SK-N-SH treated with all-trans-retinoic acid at 6 μM for 48 hours (cell line): ENCODE measurements around the gene CDK5RAP2.

ENCODE experiments used
- ATAC-seq: fragments of 200-7000 bp; cut with Tn5 transposase; 3 replicates; pipeline ENCODE4 v1.9.1; 2020; ENCODE audit warnings: mild to moderate bottlenecking, moderate library complexity
- ARNTL ChIP-seq: fragments of 450-650 bp; formaldehyde crosslinking; IDR thresholded peaks from 2 replicates; pipeline ENCODE4 v1.5.0; 2020; ENCODE audit warnings: low read depth, mild to moderate bottlenecking, moderate library complexity, borderline replicate concordance
- BACH2 ChIP-seq: fragments of 250-450 bp; sonication (Bioruptor Pico); IDR thresholded peaks from 2 replicates; pipeline ENCODE4 v1.9.0; 2021; ENCODE audit warnings: mild to moderate bottlenecking, borderline replicate concordance
- CSDC2 ChIP-seq: fragments of 250-450 bp; sonication (Bioruptor Pico); IDR thresholded peaks from 2 replicates; pipeline ENCODE4 v1.5.0; 2020; ENCODE audit warnings: mild to moderate bottlenecking, moderate library complexity
- ESRRG ChIP-seq: fragments of 250-450 bp; sonication (Bioruptor Pico); IDR thresholded peaks from 2 replicates; pipeline ENCODE4 v1.6.1; 2021; ENCODE audit warnings: mild to moderate bottlenecking
- GLIS3 ChIP-seq: fragments of 250-450 bp; sonication (Bioruptor Pico); IDR thresholded peaks from 2 replicates; pipeline ENCODE4 v1.5.0; 2020; ENCODE audit warnings: mild to moderate bottlenecking, moderate library complexity
- ISL1 ChIP-seq: fragments of 250-450 bp; sonication (Bioruptor Pico); IDR thresholded peaks from 2 replicates; pipeline ENCODE4 v2.1.2; 2022; ENCODE audit warnings: mild to moderate bottlenecking, moderate library complexity
- OSR1 ChIP-seq: fragments of 250-450 bp; sonication (Bioruptor Pico); IDR thresholded peaks from 2 replicates; pipeline ENCODE4 v1.8.0; 2022; ENCODE audit warnings: moderate library complexity, mild to moderate bottlenecking, inconsistent platforms
- PATZ1 ChIP-seq: fragments of 250-450 bp; sonication (Bioruptor Pico); IDR thresholded peaks from 2 replicates; pipeline ENCODE4 v1.8.0; 2020; ENCODE audit warnings: mild to moderate bottlenecking, moderate library complexity, borderline replicate concordance
- PPARA ChIP-seq: fragments of 250-450 bp; sonication (Bioruptor Pico); IDR thresholded peaks from 2 replicates; pipeline ENCODE4 v1.5.0; 2020; ENCODE audit warnings: mild to moderate bottlenecking, borderline replicate concordance
- RARB ChIP-seq: fragments of 250-450 bp; sonication (Bioruptor Pico); IDR thresholded peaks from 2 replicates; pipeline ENCODE4 v1.8.0; 2021; ENCODE audit warnings: mild to moderate bottlenecking, moderate library complexity
- SNAI2 ChIP-seq: fragments of 250-450 bp; sonication (Bioruptor Pico); IDR thresholded peaks from 2 replicates; pipeline ENCODE4 v1.5.0; 2020; ENCODE audit warnings: mild to moderate bottlenecking, moderate library complexity
- TCF4 ChIP-seq: fragments of 250-450 bp; sonication (Bioruptor Pico); IDR thresholded peaks from 2 replicates; pipeline ENCODE4 v1.8.0; 2021; ENCODE audit warnings: mild to moderate bottlenecking, moderate library complexity, borderline replicate concordance
- TOX ChIP-seq: fragments of 250-450 bp; sonication (Bioruptor Pico); IDR thresholded peaks from 2 replicates; pipeline ENCODE4 v1.8.0; 2021; ENCODE audit warnings: mild to moderate bottlenecking, moderate library complexity, borderline replicate concordance
- ZC3H10 ChIP-seq: fragments of 250-450 bp; sonication (Bioruptor Pico); IDR thresholded peaks from 2 replicates; pipeline ENCODE4 v1.5.1; 2021; ENCODE audit warnings: mild to moderate bottlenecking, moderate library complexity
- ZFP3 ChIP-seq: fragments of 250-450 bp; sonication (Bioruptor Pico); IDR thresholded peaks from 2 replicates; pipeline ENCODE4 v1.5.0; 2020; ENCODE audit warnings: mild to moderate bottlenecking, moderate library complexity
- ZFP30 ChIP-seq: fragments of 450-650 bp; formaldehyde crosslinking; IDR thresholded peaks from 2 replicates; pipeline ENCODE4 v1.5.0; 2022; ENCODE audit warnings: mild to moderate bottlenecking, moderate library complexity
- ZNF565 ChIP-seq: fragments of 450-650 bp; formaldehyde crosslinking; conservative IDR thresholded peaks from 2 replicates; pipeline ENCODE4 v1.5.0; 2020; ENCODE audit warnings: low read depth, mild to moderate bottlenecking, moderate library complexity
- ZNF70 ChIP-seq: fragments of 450-650 bp; formaldehyde crosslinking; IDR thresholded peaks from 2 replicates; pipeline ENCODE4 v1.5.0; 2020; ENCODE audit warnings: mild to moderate bottlenecking, moderate library complexity
- ZNF8 ChIP-seq: fragments of 450-650 bp; formaldehyde crosslinking; IDR thresholded peaks from 2 replicates; pipeline ENCODE4 v1.5.0; 2020; ENCODE audit warnings: mild to moderate bottlenecking, moderate library complexity
- TF ChIP-seq, protein P1 (sequence below): fragments of 250-450 bp; sonication (Bioruptor Pico); IDR thresholded peaks from 2 replicates; pipeline ENCODE4 v1.8.0; 2021; ENCODE audit warnings: low read depth, mild to moderate bottlenecking, moderate library complexity, borderline replicate concordance
- TF ChIP-seq, protein P2 (sequence below): fragments of 250-450 bp; sonication (Bioruptor Pico); IDR thresholded peaks from 2 replicates; pipeline ENCODE4 v1.5.0; 2020; ENCODE audit warnings: mild to moderate bottlenecking, moderate library complexity
- TF ChIP-seq, protein P3 (sequence below): fragments of 250-450 bp; sonication (Bioruptor Pico); IDR thresholded peaks from 2 replicates; pipeline ENCODE4 v1.5.1; 2020; ENCODE audit warnings: low read depth, mild to moderate bottlenecking, moderate library complexity
- TF ChIP-seq, protein P4 (sequence below): fragments of 250-450 bp; sonication (Bioruptor Pico); IDR thresholded peaks from 2 replicates; pipeline ENCODE4 v1.5.1; 2021; ENCODE audit warnings: mild to moderate bottlenecking, moderate library complexity

The CDK5RAP2 gene

GRCh38 chr9:120432600-120432999 lies 147.4 kb downstream of the CDK5RAP2 start:
- TF ChIP-seq TCF4 (CRISPR knock-in tag): no peak
- TF ChIP-seq BACH2 (CRISPR knock-in tag): no peak
- TF ChIP-seq, protein P1, sequence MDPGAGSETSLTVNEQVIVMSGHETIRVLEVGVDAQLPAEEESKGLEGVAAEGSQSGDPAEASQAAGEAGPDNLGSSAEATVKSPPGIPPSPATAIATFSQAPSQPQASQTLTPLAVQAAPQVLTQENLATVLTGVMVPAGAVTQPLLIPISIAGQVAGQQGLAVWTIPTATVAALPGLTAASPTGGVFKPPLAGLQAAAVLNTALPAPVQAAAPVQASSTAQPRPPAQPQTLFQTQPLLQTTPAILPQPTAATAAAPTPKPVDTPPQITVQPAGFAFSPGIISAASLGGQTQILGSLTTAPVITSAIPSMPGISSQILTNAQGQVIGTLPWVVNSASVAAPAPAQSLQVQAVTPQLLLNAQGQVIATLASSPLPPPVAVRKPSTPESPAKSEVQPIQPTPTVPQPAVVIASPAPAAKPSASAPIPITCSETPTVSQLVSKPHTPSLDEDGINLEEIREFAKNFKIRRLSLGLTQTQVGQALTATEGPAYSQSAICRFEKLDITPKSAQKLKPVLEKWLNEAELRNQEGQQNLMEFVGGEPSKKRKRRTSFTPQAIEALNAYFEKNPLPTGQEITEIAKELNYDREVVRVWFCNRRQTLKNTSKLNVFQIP (CRISPR knock-in tag): no peak
- no peak for TF ChIP-seq ISL1
- TF ChIP-seq ESRRG: no peak
- TF ChIP-seq SNAI2 (CRISPR knock-in tag): no peak
- no peak for TF ChIP-seq ZNF8
- no peak for TF ChIP-seq PATZ1 (CRISPR knock-in tag)
- TF ChIP-seq ZC3H10 (CRISPR knock-in tag): no peak
- no peak for TF ChIP-seq CSDC2 (CRISPR knock-in tag)
- TF ChIP-seq OSR1 (CRISPR knock-in tag): no peak
- no peak for TF ChIP-seq ZFP30
- TF ChIP-seq PPARA (CRISPR knock-in tag): no peak
- TF ChIP-seq, protein P2, sequence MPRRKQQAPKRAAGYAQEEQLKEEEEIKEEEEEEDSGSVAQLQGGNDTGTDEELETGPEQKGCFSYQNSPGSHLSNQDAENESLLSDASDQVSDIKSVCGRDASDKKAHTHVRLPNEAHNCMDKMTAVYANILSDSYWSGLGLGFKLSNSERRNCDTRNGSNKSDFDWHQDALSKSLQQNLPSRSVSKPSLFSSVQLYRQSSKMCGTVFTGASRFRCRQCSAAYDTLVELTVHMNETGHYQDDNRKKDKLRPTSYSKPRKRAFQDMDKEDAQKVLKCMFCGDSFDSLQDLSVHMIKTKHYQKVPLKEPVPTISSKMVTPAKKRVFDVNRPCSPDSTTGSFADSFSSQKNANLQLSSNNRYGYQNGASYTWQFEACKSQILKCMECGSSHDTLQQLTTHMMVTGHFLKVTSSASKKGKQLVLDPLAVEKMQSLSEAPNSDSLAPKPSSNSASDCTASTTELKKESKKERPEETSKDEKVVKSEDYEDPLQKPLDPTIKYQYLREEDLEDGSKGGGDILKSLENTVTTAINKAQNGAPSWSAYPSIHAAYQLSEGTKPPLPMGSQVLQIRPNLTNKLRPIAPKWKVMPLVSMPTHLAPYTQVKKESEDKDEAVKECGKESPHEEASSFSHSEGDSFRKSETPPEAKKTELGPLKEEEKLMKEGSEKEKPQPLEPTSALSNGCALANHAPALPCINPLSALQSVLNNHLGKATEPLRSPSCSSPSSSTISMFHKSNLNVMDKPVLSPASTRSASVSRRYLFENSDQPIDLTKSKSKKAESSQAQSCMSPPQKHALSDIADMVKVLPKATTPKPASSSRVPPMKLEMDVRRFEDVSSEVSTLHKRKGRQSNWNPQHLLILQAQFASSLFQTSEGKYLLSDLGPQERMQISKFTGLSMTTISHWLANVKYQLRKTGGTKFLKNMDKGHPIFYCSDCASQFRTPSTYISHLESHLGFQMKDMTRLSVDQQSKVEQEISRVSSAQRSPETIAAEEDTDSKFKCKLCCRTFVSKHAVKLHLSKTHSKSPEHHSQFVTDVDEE: no peak

GRCh38 chr9:120431268-120431667 lies 148.7 kb downstream of the CDK5RAP2 start:
- TF ChIP-seq ZNF8 (no peak), ISL1 (no peak), RARB (no peak), ZNF70 (CRISPR knock-in tag) (no peak), ARNTL (CRISPR knock-in tag) (no peak), BACH2 (CRISPR knock-in tag) (no peak), ZNF565 (CRISPR knock-in tag) (no peak), GLIS3 (CRISPR knock-in tag) (no peak), ZFP3 (CRISPR knock-in tag) (no peak), TCF4 (CRISPR knock-in tag) (no peak), TOX (CRISPR knock-in tag) (no peak), ESRRG (no peak), SNAI2 (CRISPR knock-in tag) (no peak), PPARA (CRISPR knock-in tag) (no peak), ZC3H10 (CRISPR knock-in tag) (no peak), ZFP30 (no peak), OSR1 (CRISPR knock-in tag) (no peak)
- TF ChIP-seq, protein P3, sequence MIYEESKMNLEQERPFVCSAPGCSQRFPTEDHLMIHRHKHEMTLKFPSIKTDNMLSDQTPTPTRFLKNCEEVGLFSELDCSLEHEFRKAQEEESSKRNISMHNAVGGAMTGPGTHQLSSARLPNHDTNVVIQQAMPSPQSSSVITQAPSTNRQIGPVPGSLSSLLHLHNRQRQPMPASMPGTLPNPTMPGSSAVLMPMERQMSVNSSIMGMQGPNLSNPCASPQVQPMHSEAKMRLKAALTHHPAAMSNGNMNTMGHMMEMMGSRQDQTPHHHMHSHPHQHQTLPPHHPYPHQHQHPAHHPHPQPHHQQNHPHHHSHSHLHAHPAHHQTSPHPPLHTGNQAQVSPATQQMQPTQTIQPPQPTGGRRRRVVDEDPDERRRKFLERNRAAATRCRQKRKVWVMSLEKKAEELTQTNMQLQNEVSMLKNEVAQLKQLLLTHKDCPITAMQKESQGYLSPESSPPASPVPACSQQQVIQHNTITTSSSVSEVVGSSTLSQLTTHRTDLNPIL (CRISPR knock-in tag): no peak
- TF ChIP-seq, protein P4, sequence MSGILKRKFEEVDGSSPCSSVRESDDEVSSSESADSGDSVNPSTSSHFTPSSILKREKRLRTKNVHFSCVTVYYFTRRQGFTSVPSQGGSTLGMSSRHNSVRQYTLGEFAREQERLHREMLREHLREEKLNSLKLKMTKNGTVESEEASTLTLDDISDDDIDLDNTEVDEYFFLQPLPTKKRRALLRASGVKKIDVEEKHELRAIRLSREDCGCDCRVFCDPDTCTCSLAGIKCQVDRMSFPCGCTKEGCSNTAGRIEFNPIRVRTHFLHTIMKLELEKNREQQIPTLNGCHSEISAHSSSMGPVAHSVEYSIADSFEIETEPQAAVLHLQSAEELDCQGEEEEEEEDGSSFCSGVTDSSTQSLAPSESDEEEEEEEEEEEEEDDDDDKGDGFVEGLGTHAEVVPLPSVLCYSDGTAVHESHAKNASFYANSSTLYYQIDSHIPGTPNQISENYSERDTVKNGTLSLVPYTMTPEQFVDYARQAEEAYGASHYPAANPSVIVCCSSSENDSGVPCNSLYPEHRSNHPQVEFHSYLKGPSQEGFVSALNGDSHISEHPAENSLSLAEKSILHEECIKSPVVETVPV (CRISPR knock-in tag): no peak
- TF ChIP-seq, protein P2: no peak
- TF ChIP-seq, all 23 proteins: peak for 0
- no peak for ATAC-seq

More at GRCh38 chr9:120432600-120432999, 147.4 kb downstream of the CDK5RAP2 start:
- ATAC-seq: no peak
